ENCODE measurements around the gene HIVEP2.
A peak's percentile ranks its signal among the peaks of the same experiment; 100 is the strongest.

The HIVEP2 gene

DNA sequence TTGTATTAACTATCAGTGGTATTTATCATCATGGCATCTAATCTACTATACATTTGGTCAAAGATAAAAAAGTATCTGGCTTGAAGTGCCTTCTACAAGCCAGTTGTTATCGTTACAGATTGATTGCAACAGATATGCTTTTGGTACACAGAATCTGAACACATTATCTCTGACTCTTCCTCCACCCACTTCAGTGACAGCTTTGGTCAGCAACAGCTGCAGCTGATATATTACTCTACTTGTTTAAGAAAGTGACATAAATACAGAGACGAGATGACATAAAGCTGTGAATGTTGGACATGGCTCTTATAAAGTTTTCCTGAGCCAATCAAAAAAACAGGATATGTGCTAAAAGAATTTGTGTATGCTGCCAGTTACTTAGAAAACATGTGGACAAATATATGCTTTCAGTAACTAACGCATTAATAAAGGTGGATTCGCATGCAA, 77.6 kb downstream of the HIVEP2 start:
- no peak for DNase-seq

DNA sequence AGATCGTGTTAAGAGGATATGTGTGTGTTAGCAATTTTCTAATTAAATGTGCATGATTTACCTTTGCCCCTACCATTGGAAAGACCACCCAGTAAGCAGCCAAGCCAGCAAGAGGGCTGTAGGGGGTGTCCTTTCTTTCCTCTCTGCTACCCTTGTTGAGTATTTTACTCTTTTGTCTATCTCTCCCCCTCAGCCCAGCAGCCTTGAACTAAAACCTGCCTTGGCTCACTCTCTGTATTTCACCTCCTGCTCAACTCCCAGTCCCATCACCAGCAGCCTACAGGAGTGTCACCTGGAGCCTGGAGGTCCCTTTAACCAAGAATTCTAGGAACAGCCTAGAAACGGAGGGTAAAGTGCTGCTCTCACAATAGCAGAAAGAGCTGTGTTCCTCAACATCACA, 81.0 kb downstream of the HIVEP2 start:
- DNase-seq: no peak

DNA sequence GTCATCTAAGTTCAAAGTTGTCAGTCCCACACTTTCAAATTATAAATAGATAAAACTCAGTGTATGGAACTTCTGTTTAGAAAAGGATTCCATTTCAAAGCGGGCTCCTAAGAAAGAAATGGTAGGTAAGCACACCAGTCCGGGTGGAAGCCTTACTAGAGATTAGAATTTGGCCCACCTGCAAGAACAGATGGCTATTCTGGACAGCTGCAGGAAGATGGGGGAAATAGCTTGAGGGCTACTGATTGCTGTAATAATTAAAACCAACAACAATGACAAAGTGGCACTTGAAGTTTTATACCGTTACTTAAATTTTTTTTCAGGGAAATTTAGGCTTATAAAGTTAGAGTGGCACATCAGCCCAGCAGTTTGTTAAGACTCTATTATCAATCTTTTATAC, 83.3 kb downstream of the HIVEP2 start:
- no peak for DNase-seq

DNA sequence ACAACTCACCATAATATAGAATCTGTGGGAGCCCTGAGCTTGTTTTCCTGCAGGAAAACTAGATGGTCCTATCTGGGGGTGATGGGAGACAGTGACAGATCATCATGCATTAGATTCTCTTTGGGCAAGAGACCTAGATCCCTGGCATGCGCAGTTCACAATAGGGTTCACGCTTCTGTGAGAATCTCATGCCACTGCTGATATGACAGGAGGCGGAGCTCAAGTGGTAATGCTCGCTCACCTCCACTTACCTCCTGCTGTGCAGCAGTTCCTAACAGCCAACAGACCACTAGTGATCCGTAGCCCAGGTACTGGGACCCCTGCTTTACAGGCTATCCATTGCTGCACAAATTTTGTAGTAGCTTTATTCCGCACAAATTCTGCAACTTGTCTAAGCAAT, 84.5 kb downstream of the HIVEP2 start:
- DNase-seq: no peak

DNA sequence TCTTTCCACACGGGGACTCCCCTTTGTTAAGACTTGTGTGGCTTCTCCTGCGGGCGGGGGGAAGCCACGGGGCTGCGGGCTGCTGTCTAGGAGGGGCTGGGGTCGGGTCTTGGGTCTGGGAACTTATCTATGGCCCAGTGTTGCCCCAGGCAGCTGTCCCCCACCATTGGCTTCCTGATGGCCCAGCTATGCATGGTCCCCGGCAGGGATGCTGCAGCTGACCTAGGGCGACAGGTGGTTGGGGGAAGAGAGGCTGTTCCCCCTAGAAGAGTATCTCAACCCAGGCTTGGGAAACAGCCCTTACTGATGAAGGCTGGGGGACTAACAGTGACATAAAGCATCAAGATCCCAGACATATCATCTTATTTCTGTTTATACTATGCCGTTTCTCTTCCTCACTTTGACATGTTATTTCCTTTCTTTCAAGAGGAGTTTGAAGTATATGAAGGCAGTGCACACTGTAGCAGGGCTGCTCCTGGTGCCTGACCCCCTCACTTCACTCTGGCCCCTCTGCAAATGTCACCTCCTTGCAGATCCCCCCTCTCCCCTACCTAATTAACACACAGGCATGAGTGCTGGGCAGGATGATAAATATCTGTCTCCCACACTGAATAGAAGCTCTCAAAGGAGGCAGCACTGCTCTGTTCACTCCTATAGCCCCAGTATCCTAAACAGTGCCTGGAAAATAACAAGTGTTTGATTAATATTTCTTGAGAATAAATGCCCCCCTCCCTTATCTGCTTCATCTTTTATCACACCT, 87.0 kb downstream of the HIVEP2 start:
- DNase-seq: no peak

DNA sequence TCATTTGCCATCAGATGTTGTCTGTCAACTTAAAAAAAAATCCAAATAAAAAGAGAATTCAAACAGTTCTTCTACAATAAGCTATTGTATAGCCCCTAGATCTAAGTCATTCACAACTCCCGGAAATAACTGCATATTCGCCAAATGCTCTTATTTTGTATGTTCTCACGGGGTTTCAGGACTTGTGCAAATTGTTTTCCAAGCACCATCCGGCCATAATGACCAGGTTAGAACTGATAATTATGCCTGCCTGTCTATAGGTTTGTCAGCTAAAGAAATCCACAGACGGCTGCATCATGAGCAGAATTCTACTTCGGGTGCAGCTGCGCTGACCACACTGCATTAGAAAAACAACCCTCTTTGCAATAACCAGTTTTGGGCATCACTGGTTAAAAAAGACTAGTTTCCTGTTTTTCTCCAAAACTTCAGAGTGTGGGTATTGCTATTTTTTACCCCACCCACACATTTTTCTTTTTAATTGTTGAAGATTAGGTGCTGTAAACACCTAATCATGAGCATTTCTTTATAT, 87.7 kb downstream of the HIVEP2 start:
- peak in 1 of 56 donors; percentile 40 for DNase-seq

DNA sequence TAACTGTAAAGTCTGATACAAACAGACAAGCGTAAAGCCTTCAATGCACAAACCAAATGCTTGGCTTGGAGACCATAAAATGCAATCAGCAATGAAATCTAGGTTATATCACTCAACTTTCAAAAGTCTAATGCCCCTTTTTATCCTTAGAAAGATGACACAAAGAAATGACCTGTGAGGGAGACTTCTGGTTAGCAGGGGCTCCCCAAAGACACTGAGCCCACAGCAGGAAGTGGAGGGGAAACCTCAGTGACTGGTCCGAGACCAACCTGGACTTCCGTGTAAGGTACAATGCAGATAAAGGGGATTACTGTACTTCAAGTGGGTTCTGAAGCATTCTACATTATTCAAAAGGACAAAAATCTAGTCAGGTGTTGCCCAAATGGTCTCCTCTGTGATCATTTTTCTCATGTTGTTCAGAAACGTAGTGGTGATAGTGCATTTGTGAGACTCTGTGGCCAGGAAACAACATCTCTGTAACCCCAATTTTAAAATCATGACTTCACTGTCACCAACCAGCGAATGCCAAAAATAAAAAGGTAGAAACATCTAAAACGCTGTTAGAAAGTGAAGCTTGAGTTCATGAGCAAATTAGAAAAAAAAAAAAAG, 88.2 kb downstream of the HIVEP2 start:
- no peak for DNase-seq

DNA sequence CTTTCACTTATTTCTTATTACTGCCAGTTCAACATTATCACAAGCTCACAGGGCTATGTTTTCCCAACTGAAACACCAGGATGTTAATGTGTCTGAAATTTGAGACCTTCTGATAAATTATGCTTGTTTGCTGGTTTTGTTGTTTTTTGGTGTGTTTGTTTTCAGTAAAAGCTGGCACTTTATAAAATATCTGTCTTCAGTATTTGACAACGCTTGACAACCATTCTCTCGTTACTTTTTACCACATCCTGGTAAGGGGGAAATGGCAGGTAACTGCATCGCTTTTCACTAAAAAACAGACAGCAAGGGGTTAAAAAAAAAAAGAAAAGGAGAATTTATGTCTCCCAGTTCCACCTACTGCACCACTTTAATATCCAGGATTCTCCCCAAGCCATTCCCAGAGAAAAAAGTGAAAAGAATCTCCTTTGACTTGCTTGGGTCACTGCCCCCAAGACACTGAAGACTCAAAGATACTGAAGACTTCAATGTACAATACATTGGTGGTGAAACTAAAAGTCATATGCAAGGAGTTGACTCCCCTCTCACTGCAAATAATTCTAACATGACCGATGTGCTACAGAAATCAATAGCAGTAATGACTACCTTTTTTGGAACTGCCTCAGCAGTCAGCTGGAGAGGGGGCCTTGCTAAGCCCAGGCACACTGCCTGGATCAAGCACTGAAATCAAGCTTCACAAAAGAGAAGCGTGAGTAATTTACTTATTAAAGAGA, 88.9 kb downstream of the HIVEP2 start:
- DNase-seq: no peak

DNA sequence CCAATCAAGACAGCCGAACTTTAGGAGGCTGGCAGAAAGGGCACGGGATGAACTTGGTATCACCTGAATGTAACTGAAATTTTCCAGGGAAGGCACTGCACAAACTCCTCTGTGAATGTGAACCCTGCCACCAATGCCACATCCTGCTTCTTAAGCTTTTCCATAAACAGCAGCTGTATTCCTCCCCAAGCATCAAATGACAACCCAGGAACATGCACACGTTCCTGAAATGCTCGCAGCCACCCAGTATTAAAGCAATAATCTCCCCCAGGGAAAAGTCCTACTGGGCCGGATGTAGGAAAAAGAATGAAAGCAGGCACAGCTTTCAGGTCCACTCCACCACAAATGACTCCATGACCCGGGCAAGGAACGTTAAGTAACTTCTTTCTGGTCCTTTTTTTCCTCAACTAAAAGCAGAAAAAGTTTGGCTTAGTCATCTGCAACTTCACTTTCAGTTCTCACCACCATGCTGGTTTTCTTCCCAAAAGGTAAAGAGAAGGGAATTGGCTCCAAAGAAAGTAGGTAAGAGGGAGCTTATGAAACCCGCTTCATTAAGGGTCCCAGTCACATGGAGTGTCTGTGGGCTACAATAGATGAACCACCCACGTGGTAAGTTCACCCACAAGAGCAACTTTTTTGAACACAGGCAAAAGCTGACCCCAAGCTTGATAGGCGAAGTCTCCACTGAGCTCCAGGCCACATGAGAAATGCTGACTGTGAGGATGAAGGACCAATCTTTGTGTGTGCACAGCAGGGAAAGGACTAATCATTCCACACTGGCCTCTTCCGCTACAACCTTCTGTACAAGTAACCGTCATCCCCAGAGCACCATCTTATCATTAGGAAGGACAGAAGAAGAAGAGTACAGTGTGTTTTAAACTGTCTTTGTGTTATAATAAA, 90.1 kb downstream of the HIVEP2 start:
- DNase-seq: no peak

DNA sequence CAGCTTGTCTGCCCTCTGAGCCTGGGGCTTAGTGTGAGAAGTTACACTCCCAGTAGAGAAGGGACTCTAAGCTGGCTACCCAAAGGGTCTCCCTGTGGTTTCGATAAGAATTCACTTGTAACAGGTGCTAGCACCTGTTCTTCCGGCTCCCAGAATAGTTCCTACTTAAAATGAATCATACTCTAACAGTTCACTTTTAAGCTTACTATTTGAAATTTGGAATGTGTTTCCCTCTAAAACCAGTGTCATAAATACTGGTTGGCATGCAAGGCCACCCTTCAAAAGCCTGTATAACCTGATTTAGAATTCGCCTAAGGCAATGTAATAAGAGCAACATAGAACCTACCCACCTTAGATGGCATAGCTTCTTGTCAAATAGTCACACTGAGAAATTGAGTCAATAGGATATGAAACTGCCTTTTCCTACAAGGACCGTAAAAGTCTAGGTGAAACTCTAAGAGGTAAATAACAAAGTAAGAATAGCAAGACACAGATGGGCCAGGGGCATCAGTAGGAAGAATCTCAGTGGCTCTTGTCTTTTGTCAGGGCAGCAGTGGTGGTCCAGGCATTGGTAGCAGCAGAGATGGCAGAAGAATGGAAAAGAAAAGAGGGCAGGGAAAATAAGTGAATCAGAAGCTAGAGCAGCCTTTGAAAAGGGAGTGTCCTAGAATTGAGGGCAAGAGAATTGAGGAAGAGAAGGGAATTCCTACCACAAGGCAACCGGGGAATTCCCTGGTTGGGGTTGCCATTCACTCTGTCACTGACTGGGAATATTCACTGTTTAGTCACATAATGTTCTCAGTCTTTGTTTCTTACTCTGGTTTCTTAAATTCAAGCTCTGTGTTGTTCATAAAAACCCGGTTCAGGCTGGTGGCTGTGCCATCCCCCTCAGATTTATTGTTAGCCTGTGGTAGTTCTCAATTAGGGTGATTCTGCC, 91.5 kb downstream of the HIVEP2 start:
- DNase-seq: no peak

DNA sequence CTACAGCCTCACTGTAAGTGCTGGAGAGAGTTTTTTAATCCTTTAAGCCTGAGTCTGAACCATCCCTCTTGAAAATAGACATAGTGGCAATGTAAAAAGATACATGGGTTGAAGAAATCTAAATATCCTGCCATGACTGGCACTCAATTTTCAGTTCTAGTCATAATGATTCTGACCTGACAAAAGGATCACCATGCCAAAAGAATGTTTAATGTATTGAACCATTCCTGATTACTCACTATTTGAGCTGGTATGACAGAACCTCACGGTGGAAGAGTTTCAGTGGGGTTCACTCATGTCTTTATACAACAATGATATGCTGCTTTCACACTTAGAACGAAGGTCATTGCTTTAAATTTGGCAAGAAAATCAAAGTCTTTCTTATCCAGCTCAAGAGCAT, 93.4 kb downstream of the HIVEP2 start:
- no peak for DNase-seq

DNA sequence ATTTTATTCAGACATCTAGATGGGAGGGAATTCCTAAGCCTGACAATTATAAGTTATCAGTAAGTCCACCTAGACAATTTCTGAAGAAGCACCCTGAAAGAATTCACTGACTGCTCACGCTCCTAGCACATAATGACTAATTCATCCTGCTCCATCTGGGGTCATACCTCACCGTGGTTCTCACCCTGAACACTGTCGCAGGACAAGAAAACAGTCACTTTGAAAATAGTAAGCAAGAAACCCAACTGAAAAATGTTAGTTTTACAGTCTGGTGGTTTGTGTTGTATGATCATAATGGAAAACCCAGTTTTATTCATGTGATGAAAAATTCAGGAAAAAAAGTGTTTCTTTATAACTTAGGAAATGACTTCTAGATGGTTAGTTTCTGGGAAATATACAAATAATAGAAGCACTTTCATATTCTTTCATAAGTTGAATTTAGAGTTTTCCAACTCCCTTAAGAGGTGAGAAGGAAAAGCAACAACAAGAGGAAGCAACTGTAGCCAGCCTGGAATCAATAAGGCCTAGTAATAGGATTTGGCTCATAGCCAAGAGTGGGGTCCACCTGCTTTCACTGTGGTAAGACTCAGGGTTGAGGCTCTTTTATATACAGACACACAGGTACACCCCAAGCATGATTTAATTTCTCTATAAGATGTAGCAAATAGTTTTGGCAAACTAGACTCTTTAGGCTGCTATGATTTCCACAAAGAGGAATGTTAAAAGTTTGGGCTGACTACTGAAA, 94.1 kb downstream of the HIVEP2 start:
- DNase-seq: no peak

DNA sequence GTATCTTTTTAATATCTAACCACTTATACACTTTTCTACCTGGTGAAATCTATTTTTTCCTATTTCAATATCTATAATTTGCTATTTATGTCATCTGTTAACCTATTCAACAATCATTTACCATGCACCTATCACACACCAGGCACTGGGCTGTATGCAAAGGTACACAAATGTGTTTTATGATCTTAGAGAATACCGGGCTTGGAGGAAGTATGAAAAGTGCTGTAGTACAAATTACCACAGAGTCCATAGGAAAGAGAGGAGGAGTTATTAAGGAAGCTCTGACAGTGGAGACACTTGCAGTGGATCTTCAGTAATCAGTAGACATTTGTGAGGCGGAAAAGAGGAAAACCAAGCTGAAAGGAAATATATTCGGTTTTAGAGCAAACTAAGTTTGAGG, 96.0 kb downstream of the HIVEP2 start:
- no peak for DNase-seq

DNA sequence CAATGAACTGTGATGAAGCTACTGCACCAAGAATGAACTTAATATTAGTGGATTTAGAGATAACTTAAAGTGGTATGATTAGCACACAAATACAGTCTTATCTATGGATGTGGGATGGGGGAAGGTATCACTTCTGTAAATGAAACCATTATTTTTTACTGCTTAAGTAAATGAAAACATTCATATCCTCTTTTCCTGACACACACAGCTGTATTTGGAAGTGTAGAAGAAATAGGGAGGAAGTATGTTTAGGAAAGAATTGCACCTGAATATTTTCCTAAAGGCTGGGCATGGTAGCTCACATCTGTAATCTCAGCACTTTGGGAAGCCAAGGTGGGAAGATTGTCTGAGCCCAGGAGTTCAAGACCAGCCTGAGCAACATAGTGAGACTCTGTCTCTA, 96.8 kb downstream of the HIVEP2 start:
- DNase-seq: no peak

DNA sequence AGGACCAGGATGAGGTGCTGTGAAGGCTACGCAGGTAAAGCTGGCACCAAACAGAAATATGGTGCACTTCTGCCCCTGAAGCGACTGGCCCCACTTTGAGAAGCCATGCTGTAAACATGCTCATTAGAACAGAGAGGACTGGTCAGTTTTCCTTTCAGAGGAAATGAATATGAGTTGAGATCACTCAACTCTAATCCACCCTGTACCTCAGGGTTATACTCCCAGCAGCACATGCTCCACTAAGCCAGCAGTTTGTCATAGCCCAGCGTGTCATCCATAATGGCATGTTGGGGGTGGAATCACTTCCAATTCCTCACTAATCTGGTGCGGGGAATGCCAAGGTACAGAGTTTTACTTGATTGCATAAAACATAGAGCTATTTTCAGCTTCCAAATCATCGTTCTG, 98.1 kb downstream of the HIVEP2 start:
- no peak for DNase-seq

DNA sequence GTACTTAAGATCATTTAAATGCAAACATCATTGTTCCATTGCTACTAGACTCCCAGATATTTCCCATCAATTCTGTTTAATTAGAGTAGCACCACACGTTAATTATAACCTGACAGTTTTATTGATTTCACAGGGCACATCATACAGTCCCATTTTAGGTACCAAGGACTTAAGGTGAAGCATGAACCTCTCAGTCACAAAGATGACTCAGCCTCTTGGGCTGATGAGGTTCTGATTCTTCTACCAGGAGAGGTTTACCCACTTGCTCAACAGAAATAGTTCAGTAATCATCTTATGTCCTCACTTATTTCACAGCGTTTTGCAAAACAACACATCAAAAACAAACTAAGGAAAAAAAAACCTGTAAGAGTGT, 98.5 kb downstream of the HIVEP2 start:
- DNase-seq: no peak

DNA sequence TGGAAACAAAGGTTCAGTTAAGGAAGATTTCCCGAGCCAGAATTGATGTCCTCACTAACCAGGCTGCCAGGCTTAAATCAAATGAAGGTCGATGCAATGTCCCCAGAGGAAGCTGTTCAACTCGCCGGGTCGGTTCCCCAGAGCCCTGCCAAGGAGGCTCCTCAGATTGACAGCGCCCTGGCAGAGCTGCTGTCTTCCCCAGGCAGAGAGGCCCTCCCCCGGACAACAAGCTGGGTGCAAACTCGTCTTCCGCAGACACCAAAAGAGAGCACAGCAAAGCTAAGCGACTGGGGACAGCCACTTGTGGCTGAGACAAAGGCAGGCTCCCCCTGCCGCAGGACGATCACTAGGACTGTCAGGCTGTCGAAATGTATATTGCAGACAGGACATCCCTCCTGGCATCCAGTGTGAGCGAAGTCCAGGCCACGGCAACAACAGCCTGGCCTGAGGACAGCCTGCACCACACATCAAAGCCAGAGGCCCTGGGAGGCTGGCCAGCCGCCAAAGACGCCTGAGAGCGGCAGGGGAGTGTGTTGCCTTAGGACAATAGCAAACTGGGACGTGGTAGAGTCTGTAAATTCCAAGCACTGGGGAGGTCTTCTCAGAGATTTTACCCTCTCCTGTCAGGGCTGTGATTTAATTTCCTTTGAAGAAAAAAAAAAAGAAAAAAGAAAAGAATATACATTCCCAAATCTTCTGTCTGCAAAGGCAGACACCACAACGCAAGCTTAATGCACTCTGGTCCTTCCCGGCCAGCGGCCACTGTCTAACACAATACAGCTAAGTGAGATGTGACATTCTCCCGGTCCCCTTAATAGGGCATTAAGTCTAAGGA, 99.1 kb downstream of the HIVEP2 start:
- DNase-seq: peak in 54 of 56 donors; percentile 20 to 90 (median 70)

DNA sequence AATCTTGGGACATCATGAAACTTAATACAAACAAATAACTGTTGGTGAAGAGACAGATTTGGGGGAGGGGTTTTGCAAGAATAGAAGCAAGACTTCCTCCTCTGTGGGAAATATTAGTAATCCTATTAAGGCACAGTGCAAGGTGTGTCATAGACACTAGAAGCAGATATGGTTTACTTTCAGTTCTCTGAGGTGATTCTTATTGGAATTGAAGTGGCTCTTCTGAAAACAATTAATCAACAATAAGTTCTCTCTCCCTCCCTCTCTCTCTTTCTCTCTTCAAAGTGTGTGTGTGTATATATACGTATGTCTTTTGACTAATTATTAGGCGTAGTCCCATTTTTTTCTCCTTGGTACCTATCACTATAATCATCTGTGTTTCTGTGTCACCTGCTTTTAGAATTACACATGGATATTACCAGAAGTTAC, 99.8 kb downstream of the HIVEP2 start:
- no peak for DNase-seq

Data from amygdala (tissue), 56 donors.